Naive thymus-derived CD4-positive, alpha-beta T cell (primary cell): Measurements from ENCODE around the gene TCAP. TPM values are rescaled to one million over a fixed set of nuclear protein-coding genes. Genes with fewer than 3 reads are reported as not detected.

Source experiments
- ATAC-seq: fragments of 150-1000 bp; cut with Tn5 transposase; 2 replicates; pipeline ENCODE4 v1.10.0; 2021; ENCODE audit warnings: mild to moderate bottlenecking, moderate library complexity
- CTCF ChIA-PET: fragments of 350-600 bp; sonication (Branson Sonifier 250); formaldehyde crosslinking; loops from one replicate; lab custom pipeline; 2021; ENCODE audit warnings: antibody characterized with exemption; lab: Charles Lee
- POLR2A ChIA-PET: fragments of 350-600 bp; sonication (Branson Sonifier 250); formaldehyde crosslinking; loops from one replicate; lab custom pipeline; 2021; ENCODE audit warnings: antibody characterized with exemption, inconsistent platforms; lab: Charles Lee
- DNase-seq, 9 donors: peaks; one replicate each; pipeline versions ENCODE4 v3.0.0 to v3.0.0-alpha.2; 2020 to 2022; ENCODE audit warnings: mixed read lengths in 1 of 9
- H3K27ac ChIP-seq: one replicate; pipeline ENCODE4 v1.7.0; 2013; ENCODE audit warnings: mild to moderate bottlenecking, low read depth, low read length, moderate library complexity
- H3K27me3 ChIP-seq, 2 donors: one replicate each; pipeline ENCODE4 v1.7.0; 2013; ENCODE audit warnings: low read length in 2 of 2, mild to moderate bottlenecking in 2 of 2, moderate library complexity in 2 of 2; ENCODE audit not compliant: control insufficient read depth in 2 of 2, insufficient read depth in 2 of 2
- H3K36me3 ChIP-seq, 3 experiments: 1 replicate in 2 of 3; 2 replicates in 1 of 3; pipeline ENCODE4 v1.7.0; 2013; ENCODE audit warnings: low read length in 3 of 3, mild to moderate bottlenecking in 3 of 3, moderate library complexity in 1 of 3; ENCODE audit not compliant: insufficient read depth in 3 of 3, control insufficient read depth in 2 of 3
- H3K4me1 ChIP-seq, 2 donors: one replicate each; pipeline ENCODE4 v1.7.0; 2013; ENCODE audit warnings: low read length in 2 of 2, mild to moderate bottlenecking in 2 of 2, moderate library complexity in 1 of 2; ENCODE audit not compliant: control insufficient read depth in 2 of 2, insufficient read depth in 2 of 2
- H3K4me3 ChIP-seq: 2 replicates; pipeline ENCODE4 v1.7.0; 2013; ENCODE audit warnings: mild to moderate bottlenecking, low read length
- H3K9me3 ChIP-seq, 3 experiments: 1 replicate in 2 of 3; 2 replicates in 1 of 3; pipeline ENCODE4 v1.7.0; 2013; ENCODE audit warnings: low read length in 3 of 3; ENCODE audit not compliant: control insufficient read depth in 2 of 3
- H3K27ac Mint-ChIP-seq, 9 donors: one replicate each; pipeline ENCODE4 v1.8.0; 2020 to 2022; ENCODE audit warnings: mixed read lengths in 9 of 9, mild to moderate bottlenecking in 8 of 9, moderate library complexity in 5 of 9, inconsistent platforms in 2 of 9
- H3K27me3 Mint-ChIP-seq, 5 donors: one replicate each; pipeline ENCODE4 v1.8.0; 2021 to 2022; ENCODE audit warnings: mixed read lengths in 5 of 5, mild to moderate bottlenecking in 1 of 5
- H3K36me3 Mint-ChIP-seq, 5 donors: one replicate each; pipeline ENCODE4 v1.8.0; 2020 to 2022; ENCODE audit warnings: mixed read lengths in 5 of 5, mild to moderate bottlenecking in 3 of 5, inconsistent platforms in 1 of 5
- H3K4me1 Mint-ChIP-seq, 7 donors: one replicate each; pipeline ENCODE4 v1.8.0; 2020 to 2022; ENCODE audit warnings: mixed read lengths in 7 of 7, mild to moderate bottlenecking in 3 of 7, inconsistent platforms in 1 of 7
- H3K4me3 Mint-ChIP-seq, 10 donors: one replicate each; pipeline ENCODE4 v1.8.0; 2020 to 2022; ENCODE audit warnings: mild to moderate bottlenecking in 10 of 10, mixed read lengths in 10 of 10, moderate library complexity in 6 of 10, inconsistent platforms in 2 of 10
- H3K9me3 Mint-ChIP-seq, 11 donors: one replicate each; pipeline ENCODE4 v1.8.0; 2020 to 2022; ENCODE audit warnings: mixed read lengths in 11 of 11, mild to moderate bottlenecking in 4 of 11, inconsistent platforms in 1 of 11, moderate library complexity in 1 of 11
- intact Hi-C, 2 donors: fragments of 100-400 bp; cut with micrococcal nuclease; formaldehyde crosslinking; loops; one replicate each; pipeline ENCODE4 v1.15.1; 2023
- polyA plus RNA-seq, 2 donors: library from polyadenylated mRNA; unstranded; fragments of 300-500 nt; fragmentation: Illumina TruSeq; gene quantifications; one replicate each; pipeline ENCODE4 v1.2.3, GENCODE V29; 2021
- total RNA-seq, 6 experiments: library from RNA in 5 of 6; stranded (reverse) in 5 of 6; gene quantifications; 1 replicate in 5 of 6; 2 replicates in 1 of 6; pipeline ENCODE4 v1.2.3 and lab custom pipeline; 2021 to 2026

Gene TCAP
- total and polyA plus RNA-seq, 7 experiments from 2014 or later = 0.12 to 10.5 (median 3.3) TPM; not detected in 1

DNA sequence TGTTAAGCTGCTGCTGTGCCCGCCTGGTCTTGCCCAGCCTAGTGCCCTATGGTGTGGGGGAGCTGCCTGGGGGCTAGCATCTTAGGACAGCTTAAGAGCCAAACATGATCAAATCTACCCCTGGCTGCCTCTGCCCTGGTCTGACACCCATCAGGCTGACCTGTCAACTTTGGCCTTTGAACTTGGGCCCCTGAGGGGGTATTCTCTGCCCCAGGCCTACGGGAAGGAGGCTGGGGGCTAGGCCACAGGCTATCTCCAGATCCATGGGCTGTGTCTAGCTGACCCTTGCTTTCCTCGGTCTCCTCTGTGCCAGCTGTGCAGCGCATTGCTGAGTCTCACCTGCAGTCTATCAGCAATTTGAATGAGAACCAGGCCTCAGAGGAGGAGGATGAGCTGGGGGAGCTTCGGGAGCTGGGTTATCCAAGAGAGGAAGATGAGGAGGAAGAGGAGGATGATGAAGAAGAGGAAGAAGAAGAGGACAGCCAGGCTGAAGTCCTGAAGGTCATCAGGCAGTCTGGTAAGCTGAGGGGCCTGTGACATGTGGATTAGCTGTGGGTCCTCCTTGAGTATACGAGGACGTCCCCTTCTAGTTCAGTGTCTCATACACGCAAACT, 31.5 kb upstream of the TCAP start:
- DNase-seq (no peak), ATAC-seq (no peak)
- H3K27me3 ChIP-seq = no peaks in the 10 kb centered on the region
- H3K4me1 Mint-ChIP-seq = peaks cover 28 to 45% (median 33%) of the 10 kb centered on the region in 7 donors
- peaks cover 19 to 26% of the 10 kb centered on the region in 2 donors for H3K4me1 ChIP-seq
- H3K9me3 ChIP-seq = no peaks in the 10 kb centered on the region
- peak overlapping the region in 1 of 9 donors; percentile 63 for H3K27ac Mint-ChIP-seq
- H3K27me3 Mint-ChIP-seq = peaks cover 0 to 26% (median 6%) of the 10 kb centered on the region in 5 donors
- H3K27ac ChIP-seq = no peak overlapping the region
- no peak overlapping the region for H3K4me3 Mint-ChIP-seq
- intact Hi-C loops = loop anchor here in 1 of 2 donors (1.0 kb wide), 2 partner anchors 11 to 35 kb away; partner anchors contain the start of gene PNMT
- POLR2A ChIA-PET = interaction anchor here (1.0 to 2.9 kb wide), 3 partner anchors 9 to 96 kb away, joined by 3 to 6 read pairs (median 4); partner anchors contain the start of gene MIEN1
- H3K36me3 ChIP-seq = peaks cover 0 to 6% (median 0%) of the 10 kb centered on the region in 3 experiments
- H3K4me3 ChIP-seq = no peak overlapping the region
- H3K9me3 Mint-ChIP-seq = no peaks in the 10 kb centered on the region
- H3K36me3 Mint-ChIP-seq = peaks cover 0 to 2% (median 0%) of the 10 kb centered on the region in 5 donors
- CTCF ChIA-PET = interaction anchor here (0.6 to 10.7 kb wide), 9 partner anchors 11 to 321 kb away, joined by 3 to 104 read pairs (median 4); partner anchors contain the start of gene PPP1R1B

DNA sequence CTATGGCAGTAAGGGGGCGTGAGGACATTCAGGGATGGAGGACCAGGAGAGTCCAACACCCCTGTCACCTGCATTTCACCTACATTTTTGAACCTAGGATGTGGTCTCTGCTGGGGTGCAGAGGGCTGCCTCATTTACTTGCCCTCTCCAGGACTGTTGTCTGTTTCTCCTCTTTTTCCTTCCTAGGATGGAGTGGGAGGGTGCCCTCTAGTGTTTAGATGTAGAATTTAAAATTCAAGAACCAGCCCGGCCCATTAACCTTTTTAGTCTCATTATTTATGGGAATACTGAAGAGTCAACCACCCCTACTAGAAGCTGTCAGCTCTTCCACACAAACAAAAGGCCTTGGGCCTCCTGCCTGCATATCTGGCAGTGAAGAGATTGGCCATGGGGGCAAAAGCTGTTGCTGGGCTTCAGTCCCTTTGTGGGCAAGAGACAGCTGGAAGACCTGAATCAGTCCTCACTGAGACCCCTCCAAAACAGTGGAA, 30.7 kb upstream of the TCAP start:
- peaks cover 0 to 3% (median 0%) of the 10 kb centered on the region in 5 donors for H3K36me3 Mint-ChIP-seq
- ATAC-seq = peak; percentile 26
- peak in 6 of 9 donors; percentile 26 to 53 (median 42) for DNase-seq
- peak overlapping the region in 2 of 10 donors; percentile 3 to 12 for H3K4me3 Mint-ChIP-seq
- Histone ChIP-seq H3K4me1 (peaks cover 26 to 33% of the 10 kb centered on the region in 2 donors), H3K36me3 (peaks cover 0 to 6% (median 0%) of the 10 kb centered on the region in 3 experiments), H3K27ac (no peak overlapping the region), H3K9me3 (no peaks in the 10 kb centered on the region), H3K4me3 (no peak overlapping the region), H3K27me3 (no peaks in the 10 kb centered on the region)
- ChIA-PET CTCF (interaction anchor here (0.6 to 10.7 kb wide), 13 partner anchors 9 to 1189 kb away, joined by 3 to 104 read pairs (median 4); partner anchors contain the start of gene PPP1R1B), POLR2A (interaction anchor here (1.0 to 2.9 kb wide), 6 partner anchors 10 to 122 kb away, joined by 3 to 8 read pairs (median 4); partner anchors contain the start of genes PGAP3 and PNMT)
- intact Hi-C loops = loop anchor here in 1 of 2 donors (1.0 kb wide), 2 partner anchors 12 to 34 kb away; partner anchors contain the start of gene PNMT
- peaks cover 0 to 19% (median 5%) of the 10 kb centered on the region in 5 donors for H3K27me3 Mint-ChIP-seq
- H3K9me3 Mint-ChIP-seq = no peaks in the 10 kb centered on the region
- H3K4me1 Mint-ChIP-seq = peaks cover 34 to 53% (median 39%) of the 10 kb centered on the region in 7 donors
- H3K27ac Mint-ChIP-seq = peak overlapping the region in 4 of 9 donors; percentile 12 to 51 (median 32)

DNA sequence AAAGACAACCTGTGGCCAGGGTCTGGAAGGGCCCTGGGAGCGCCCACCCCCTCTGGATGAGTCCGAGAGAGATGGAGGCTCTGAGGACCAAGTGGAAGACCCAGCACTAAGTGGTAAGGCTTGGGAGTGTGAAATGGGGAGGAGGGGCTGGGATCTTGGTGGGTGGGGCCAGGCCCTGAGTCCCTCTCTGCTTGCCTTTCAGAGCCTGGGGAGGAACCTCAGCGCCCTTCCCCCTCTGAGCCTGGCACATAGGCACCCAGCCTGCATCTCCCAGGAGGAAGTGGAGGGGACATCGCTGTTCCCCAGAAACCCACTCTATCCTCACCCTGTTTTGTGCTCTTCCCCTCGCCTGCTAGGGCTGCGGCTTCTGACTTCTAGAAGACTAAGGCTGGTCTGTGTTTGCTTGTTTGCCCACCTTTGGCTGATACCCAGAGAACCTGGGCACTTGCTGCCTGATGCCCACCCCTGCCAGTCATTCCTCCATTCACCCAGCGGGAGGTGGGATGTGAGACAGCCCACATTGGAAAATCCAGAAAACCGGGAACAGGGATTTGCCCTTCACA, 29.5 kb upstream of the TCAP start:
- no peak for ATAC-seq
- Histone ChIP-seq H3K4me1 (peaks cover 34 to 38% of the 10 kb centered on the region in 2 donors), H3K36me3 (peaks cover 0 to 6% (median 0%) of the 10 kb centered on the region in 3 experiments), H3K27ac (peak overlapping the region; percentile 92), H3K4me3 (no peak overlapping the region), H3K27me3 (no peaks in the 10 kb centered on the region), H3K9me3 (no peaks in the 10 kb centered on the region)
- intact Hi-C loops = loop anchor here (2.0 to 5.0 kb wide), 7 partner anchors 52 to 347 kb away; partner anchors contain the start of genes LRRC3C (in 2 of the 2), MIEN1 (in 2 of the 2), ORMDL3 (in 2 of the 2) and CDK12 (in 1 of the 2)
- DNase-seq = no peak
- H3K27me3 Mint-ChIP-seq = peaks cover 0 to 14% (median 5%) of the 10 kb centered on the region in 5 donors
- ChIA-PET CTCF (interaction anchor here (1.0 to 10.7 kb wide), 5 partner anchors 13 to 35 kb away, joined by 4 to 104 read pairs (median 7); partner anchors contain the start of gene PPP1R1B), POLR2A (interaction anchor here (1.2 to 1.6 kb wide), 4 partner anchors 12 to 53 kb away, joined by 3 to 8 read pairs (median 4); partner anchors contain the start of genes PGAP3 and PNMT)
- H3K9me3 Mint-ChIP-seq = no peaks in the 10 kb centered on the region
- peak overlapping the region in 9 of 10 donors; percentile 49 to 98 (median 95) for H3K4me3 Mint-ChIP-seq
- peaks cover 0 to 3% (median 0%) of the 10 kb centered on the region in 5 donors for H3K36me3 Mint-ChIP-seq
- H3K4me1 Mint-ChIP-seq = peaks cover 42 to 65% (median 51%) of the 10 kb centered on the region in 7 donors
- peak overlapping the region in 7 of 9 donors; percentile 76 to 96 (median 91) for H3K27ac Mint-ChIP-seq

DNA sequence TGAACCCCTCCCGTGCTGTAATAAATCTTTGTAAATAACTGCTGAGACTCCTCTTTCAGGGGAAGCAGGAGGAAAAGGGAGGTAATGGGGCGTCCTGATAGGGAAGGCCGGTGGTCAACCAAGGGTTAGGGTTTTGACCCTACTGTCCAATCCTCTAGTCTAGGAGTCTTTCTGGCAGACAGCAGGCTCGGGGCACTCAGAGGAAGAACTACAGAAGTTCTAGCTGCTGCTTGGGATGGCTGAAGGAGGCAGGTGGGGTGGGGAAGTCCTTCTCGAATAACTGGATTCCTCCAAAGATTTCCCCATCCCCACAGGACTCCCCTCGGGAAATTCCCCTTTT, 28.6 kb upstream of the TCAP start:
- Histone ChIP-seq H3K4me1 (peaks cover 37 to 43% of the 10 kb centered on the region in 2 donors), H3K9me3 (no peaks in the 10 kb centered on the region), H3K36me3 (peaks cover 0 to 6% (median 0%) of the 10 kb centered on the region in 3 experiments), H3K27ac (peak overlapping the region; percentile 92), H3K27me3 (no peaks in the 10 kb centered on the region), H3K4me3 (peak overlapping the region; percentile 86)
- ChIA-PET CTCF (interaction anchor here (2.0 to 10.7 kb wide), 2 partner anchors 14 kb away, joined by 7 to 104 read pairs; partner anchors contain the start of gene PPP1R1B), POLR2A (interaction anchor here (1.2 to 2.1 kb wide), 3 partner anchors 13 to 42 kb away, joined by 3 to 6 read pairs (median 5); partner anchors contain the start of gene PNMT)
- no peak for DNase-seq
- H3K9me3 Mint-ChIP-seq = no peaks in the 10 kb centered on the region
- intact Hi-C loops = loop anchor here (2.0 to 5.0 kb wide), 7 partner anchors 51 to 346 kb away; partner anchors contain the start of genes LRRC3C (in 2 of the 2), MIEN1 (in 2 of the 2), ORMDL3 (in 2 of the 2) and CDK12 (in 1 of the 2)
- peak overlapping the region; percentile 76 to 96 (median 91) for H3K27ac Mint-ChIP-seq
- peak; percentile 7 for ATAC-seq
- peaks cover 40 to 67% (median 55%) of the 10 kb centered on the region in 7 donors for H3K4me1 Mint-ChIP-seq
- H3K4me3 Mint-ChIP-seq = peak overlapping the region; percentile 89 to 98 (median 95)
- H3K36me3 Mint-ChIP-seq = peaks cover 0 to 4% (median 0%) of the 10 kb centered on the region in 5 donors
- peaks cover 0 to 6% (median 0%) of the 10 kb centered on the region in 5 donors for H3K27me3 Mint-ChIP-seq

DNA sequence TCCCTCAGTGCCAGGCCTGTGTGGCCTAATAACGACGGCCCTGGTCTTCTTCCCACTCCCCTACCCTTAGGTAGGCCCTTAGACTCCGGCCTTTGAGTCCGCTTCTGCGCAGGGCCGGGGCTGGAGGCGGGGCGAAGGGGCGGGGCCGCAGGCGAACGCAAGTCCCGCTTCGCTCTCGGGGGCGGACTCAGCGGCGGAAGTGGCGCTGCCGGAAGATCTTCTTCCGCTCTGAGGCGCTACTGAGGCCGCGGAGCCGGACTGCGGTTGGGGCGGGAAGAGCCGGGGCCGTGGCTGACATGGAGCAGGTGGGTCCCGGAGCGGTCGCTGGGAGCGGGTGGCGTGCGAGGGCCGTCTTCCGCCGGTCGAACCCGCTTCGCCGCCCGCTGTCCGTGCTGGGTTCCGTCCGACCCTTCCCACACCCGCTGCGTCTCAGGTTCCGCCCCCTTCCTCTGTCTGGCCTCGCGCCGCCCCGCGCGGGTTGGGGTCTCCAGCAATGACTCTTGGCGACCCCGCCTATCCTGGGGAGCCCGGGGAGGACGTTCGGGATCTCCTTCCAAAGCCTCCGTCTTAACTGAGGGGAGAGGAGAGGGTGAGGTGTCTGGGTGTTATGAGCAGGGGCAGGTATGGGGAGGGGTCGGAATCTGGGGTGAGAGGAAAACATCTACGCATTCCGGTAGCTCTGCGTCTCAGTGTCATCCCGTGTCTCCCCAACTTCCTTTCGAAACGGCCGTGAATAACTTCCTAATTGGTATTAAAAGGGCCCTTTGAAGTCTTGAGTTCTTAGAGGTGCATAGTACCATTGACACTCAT, 28.0 kb upstream of the TCAP start, which contains the start of gene STARD3:
STARD3 (plus strand) TSS at position 218 of the 810 bp plus-strand sequence. CDS start 16,388 bp downstream, outside the sequence.
- Histone ChIP-seq H3K4me1 (peaks cover 43 to 49% of the 10 kb centered on the region in 2 donors), H3K4me3 (peak within 1 kb of the TSS; percentile 86), H3K27ac (peak within 1 kb of the TSS; percentile 92), H3K36me3 (peaks cover 0 to 6% (median 0%) of the 10 kb centered on the region in 3 experiments), H3K27me3 (no peaks in the 10 kb centered on the region), H3K9me3 (no peaks in the 10 kb centered on the region)
- peak; percentile 95 for ATAC-seq
- intact Hi-C loops = loop anchor here (1.0 to 5.0 kb wide), 11 partner anchors 15 to 345 kb away; partner anchors contain the start of genes LRRC3C (in 2 of the 2), MIEN1 (in 2 of the 2), ORMDL3 (in 2 of the 2) and PGAP3 (in 2 of the 2)
- CTCF ChIA-PET = interaction anchor here (0.5 to 10.7 kb wide), 6 partner anchors 15 to 86 kb away, joined by 3 to 104 read pairs (median 4); partner anchors contain the start of gene PPP1R1B
- POLR2A ChIA-PET = interaction anchor here (0.7 to 3.5 kb wide), 13 partner anchors 13 to 118 kb away, joined by 3 to 14 read pairs (median 5); partner anchors contain the start of genes MIEN1 and PGAP3
- H3K4me1 Mint-ChIP-seq = peaks cover 40 to 71% (median 60%) of the 10 kb centered on the region in 7 donors
- peak within 1 kb of the TSS; percentile 76 to 97 (median 92) for H3K27ac Mint-ChIP-seq
- H3K4me3 Mint-ChIP-seq = peak within 1 kb of the TSS; percentile 89 to 98 (median 95)
- no peaks in the 10 kb centered on the region for H3K9me3 Mint-ChIP-seq
- peak; percentile 80 to 92 (median 86) for DNase-seq
- peaks cover 0 to under 1% (median 0%) of the 10 kb centered on the region in 5 donors for H3K27me3 Mint-ChIP-seq
- H3K36me3 Mint-ChIP-seq = peaks cover 0 to 7% (median 0%) of the 10 kb centered on the region in 5 donors
